ENCODE measurements around the gene CDH3.
A peak's percentile ranks its signal among the peaks of the same experiment; 100 is the strongest.
"Not testable (repeated sequence)": the region's sequence is repeated elsewhere in the genome, so short reads cannot be mapped to it uniquely, and the experiment has no call there.

Gene CDH3

GRCh38 chr16:68707340-68708152 is 62.4 kb downstream of the CDH3 start:
- peak; percentile 6 for DNase-seq

GRCh38 chr16:68710211-68710610 is 65.1 kb downstream of the CDH3 start:
- no peak for DNase-seq

- no peak for DNase-seq
Observed at GRCh38 chr16:68711421-68712139, 66.5 kb downstream of the CDH3 start.

GRCh38 chr16:68713361-68713760 is 68.3 kb downstream of the CDH3 start:
- no peak for DNase-seq

GRCh38 chr16:68715471-68715870 is 70.4 kb downstream of the CDH3 start:
- DNase-seq = no peak

- DNase-seq = not testable (repeated sequence)
Observed at GRCh38 chr16:68716516-68716915, 71.4 kb downstream of the CDH3 start.

- no peak for DNase-seq
Observed at GRCh38 chr16:68717684-68718083, 72.6 kb downstream of the CDH3 start.

- no peak for DNase-seq
Observed at GRCh38 chr16:68718590-68718989, 73.5 kb downstream of the CDH3 start.

GRCh38 chr16:68719993-68720489 is 74.9 kb downstream of the CDH3 start:
- DNase-seq = no peak

GRCh38 chr16:68722119-68723024 is 77.3 kb downstream of the CDH3 start:
- DNase-seq = no peak

- DNase-seq = no peak
Observed at GRCh38 chr16:68724797-68725196, 79.7 kb downstream of the CDH3 start.

- no peak for DNase-seq
Observed at GRCh38 chr16:68728523-68728922, 83.4 kb downstream of the CDH3 start.

GRCh38 chr16:68731637-68732036 is 86.5 kb downstream of the CDH3 start:
- DNase-seq = no peak

- DNase-seq = no peak
Observed at GRCh38 chr16:68732042-68732680, 87.1 kb downstream of the CDH3 start.

GRCh38 chr16:68732741-68733399 is 87.8 kb downstream of the CDH3 start:
- DNase-seq = no peak

- DNase-seq = no peak
Observed at GRCh38 chr16:68733570-68733969, 88.5 kb downstream of the CDH3 start.

GRCh38 chr16:68734782-68735181 is 89.7 kb downstream of the CDH3 start:
- no peak for DNase-seq

GRCh38 chr16:68736561-68736960 is 91.5 kb downstream of the CDH3 start:
- DNase-seq = no peak

- peak; percentile 44 for DNase-seq
Observed at GRCh38 chr16:68737046-68737729, 92.1 kb downstream of the CDH3 start, which contains the start of gene CDH1. TSS of gene CDH1 (plus strand) at chr16:68737292. CDS start at chr16:68737416, 124 bp downstream.

GRCh38 chr16:68737730-68738629 is 92.9 kb downstream of the CDH3 start:
- peak; percentile 36 for DNase-seq
